NCI-H524 (cell line): ENCODE measurements around the gene PEPD.

Experiments used
- DNase-seq, 2 experiments: peaks; one replicate each; lab custom pipeline; 2025; lab: John Stamatoyannopoulos, UW

The PEPD gene

DNA sequence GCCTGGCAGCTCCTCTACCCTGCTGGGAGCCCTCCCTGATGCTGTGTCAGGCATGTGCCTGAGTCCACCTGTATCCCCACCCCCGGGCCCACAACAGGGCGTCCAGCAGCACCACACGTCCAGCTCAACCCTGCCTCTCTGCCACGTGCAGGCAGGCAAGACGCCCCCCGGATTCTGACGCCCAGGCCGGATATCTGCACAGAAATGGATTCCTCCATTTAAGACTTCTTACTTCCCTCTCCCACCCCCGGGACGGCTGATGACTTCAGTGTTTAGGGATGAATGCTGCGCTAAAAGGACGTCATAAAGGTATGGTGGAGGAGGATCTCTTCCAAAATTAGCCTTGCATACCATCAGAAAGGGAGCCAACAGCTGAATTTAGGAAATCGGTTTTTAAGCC is 10.2 kb downstream of the PEPD start:
- DNase-seq = no peak

DNA sequence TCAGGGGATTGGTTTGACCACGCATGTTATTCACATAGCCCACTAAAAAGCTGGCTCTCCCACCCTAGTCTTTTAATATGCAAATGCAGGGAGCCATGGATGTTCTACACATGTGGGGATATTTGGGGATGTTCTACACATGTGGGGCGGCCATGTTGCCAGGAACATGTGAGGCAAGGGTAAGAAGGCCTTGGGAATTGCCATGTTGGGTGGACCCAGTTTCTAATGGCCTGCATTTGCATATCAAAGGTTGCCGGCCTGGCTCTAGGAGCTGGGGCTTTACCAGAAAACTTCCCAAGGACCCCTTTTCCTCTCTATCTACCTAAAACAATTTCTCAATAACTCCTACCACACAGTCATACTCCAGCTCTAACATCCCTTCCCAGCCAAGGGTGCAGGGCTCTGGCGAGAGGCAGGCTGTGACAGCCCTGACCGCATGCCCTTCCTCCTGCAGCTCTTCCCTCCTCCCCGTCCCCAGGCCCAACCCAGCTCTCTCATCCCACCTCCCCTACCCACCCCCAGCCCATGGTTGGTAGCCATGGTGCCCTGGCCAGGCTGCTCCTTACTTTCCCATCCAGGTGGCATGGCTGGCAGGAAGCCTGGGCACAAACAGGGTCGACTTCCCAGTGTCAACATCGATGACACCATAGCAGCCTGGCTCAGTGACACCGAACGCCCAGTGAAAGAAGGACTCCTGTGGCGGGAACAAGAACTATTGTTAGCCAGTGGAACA is 11.0 kb downstream of the PEPD start:
- no peak for DNase-seq

DNA sequence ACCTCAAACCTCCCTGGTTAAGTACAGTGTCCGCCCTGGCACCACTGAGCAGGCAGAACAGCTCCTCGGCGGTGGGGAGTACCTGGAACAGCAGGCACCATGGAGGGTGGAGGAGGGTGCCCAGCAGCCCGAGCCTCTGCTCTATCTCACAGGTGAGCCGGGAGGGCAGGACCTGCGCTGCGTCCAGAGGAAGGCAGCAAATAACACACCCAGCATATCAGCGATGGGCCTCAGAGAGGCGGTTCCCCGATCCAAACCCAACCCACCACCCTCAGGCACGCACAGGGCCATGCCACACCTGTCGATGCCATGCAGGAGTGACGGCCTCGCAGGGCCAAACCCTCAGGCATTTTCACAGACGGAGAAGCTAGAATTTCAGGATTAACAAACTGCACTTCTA is 11.8 kb downstream of the PEPD start:
- no peak for DNase-seq

DNA sequence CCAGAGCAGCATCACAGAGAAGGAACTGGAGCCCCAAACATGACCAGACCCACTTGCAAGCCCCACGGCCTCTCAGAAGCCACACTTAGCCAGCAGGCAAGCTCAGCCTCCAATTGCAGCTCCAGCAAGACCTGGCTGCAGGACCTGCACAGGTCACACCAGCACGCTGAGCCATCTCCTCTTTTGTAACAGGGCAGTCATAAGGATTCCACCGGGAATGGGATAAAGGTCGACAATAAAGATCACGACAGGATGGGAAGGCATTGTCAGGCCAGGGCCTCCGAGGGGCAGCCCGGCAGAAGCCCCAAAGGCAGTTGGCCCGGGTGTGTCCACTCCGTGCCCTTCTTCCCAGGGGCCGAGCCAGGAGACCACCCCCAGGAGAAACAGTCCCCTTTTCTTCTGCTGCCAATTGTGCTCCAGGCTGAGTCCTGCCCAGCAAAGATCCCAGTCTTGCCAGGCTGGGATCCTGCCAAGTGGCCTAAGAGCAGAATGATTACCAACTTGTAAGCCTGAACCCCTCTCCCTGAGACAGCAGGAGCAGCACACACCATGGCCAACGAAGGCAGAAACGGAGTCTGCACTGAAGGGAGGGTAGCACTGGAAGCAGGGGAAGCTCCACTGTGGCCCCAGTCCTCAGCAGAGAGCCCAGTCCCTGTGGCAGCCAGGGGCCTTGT is 12.5 kb downstream of the PEPD start:
- no peak for DNase-seq

DNA sequence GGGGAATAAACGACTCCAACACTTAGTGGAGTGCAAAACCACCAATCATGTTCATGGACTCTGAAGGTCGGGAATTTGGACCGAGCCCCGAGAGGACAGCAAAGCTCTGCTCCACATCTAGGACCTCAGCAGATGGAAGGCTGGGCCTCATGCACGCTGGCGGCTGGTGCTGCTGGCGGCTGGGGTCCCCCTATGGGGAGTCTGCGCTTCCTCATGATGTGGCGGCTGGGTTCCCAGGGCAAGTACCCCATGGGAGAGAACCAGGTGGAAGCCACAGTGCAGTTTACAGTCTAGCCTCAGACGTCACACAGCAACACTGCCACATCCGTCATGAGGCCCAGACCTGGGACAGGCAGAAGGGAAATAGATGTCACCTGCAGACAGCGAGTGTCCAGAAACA is 13.2 kb downstream of the PEPD start:
- DNase-seq = no peak

DNA sequence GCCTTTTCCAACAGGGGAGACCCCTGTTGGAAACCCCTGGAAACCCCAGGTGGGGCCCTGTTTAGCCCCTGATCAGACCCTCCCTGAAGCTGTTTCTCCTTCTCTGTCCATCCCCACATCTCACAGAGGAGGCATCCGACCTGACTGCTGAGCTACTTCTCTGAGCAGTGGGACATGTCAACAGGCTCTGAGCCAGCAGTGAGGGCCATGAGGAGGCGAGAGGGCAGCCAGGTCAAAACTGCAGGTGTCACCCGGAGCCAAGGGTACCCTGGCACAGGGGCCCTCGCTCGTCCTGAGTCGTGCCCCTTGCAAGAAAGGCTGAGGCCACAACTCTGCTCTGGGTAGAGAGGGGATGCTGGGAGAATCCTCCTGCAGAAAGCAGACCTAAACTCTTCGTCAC is 13.6 kb downstream of the PEPD start:
- DNase-seq = no peak

DNA sequence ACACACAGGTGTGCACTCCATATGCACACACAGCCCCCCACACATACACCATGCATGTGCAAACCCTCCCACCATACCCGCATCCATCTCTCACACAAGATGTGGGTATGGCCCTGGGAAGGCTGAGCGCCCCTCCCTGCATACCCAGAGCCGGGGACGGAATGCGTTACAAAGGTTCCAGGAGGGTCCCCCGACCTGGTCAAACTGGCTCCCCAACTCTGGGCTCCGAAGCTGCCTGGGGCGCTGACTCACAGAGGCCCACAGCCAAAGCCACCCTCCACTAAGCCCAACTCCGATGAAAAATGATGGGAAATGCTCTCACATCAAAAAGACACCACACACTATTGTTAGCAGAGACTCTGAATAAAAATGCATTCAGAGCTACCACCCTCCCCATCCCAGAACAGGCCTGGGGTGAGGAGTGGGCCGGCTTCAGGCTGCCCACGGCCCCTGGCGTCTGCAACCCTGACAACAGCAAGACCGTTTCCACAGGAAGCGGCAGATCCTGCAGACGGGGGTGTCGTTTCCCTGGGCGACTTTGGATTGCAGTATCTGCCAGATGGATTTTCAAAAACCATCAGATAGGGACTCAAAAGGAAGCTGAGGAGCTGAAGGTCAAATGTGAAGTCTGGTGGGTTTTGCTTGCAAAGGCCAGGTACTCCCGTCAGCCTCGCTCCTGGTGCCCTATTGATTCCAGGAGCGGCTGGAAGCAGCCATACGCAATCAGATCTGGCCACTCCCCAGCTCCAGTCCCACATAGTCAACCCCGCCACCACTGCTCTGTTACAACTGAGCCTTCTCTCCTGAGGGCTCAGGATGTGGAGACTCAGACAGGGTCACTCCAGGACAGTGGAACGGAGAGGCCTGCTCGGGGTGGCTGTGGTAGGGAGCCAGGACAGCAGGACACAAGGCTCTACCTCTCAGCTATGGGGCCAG is 14.3 kb downstream of the PEPD start:
- no peak for DNase-seq

DNA sequence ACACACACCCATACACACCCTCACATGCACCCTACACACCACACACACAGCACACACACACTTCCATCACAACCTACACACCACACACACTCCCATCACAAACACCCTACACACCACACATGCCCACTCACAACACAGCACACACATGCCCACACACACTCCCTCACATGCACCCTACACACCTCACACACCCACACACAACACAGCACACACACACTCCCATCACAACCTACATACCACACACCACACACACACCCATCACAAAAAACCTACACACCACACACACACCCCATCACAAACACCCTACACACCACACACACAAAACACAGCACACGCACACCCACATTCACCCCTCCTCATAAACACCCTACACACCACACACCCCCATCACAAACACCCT is 15.1 kb downstream of the PEPD start:
- DNase-seq = no peak

DNA sequence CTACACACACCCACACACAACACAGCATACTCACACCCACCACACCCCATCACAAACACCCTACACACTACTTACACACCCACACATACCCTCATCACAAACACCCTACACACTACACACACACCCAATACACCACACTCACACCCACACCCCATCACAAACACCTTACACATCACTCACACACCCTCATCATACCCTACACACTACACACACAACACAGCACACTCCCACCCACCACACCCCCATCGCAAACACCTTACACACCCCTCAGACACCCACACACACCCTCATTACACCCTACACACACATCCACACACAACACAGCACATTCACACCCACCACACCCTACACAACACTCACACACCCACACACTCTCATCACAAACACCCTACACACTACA is 15.8 kb downstream of the PEPD start:
- DNase-seq = no peak

DNA sequence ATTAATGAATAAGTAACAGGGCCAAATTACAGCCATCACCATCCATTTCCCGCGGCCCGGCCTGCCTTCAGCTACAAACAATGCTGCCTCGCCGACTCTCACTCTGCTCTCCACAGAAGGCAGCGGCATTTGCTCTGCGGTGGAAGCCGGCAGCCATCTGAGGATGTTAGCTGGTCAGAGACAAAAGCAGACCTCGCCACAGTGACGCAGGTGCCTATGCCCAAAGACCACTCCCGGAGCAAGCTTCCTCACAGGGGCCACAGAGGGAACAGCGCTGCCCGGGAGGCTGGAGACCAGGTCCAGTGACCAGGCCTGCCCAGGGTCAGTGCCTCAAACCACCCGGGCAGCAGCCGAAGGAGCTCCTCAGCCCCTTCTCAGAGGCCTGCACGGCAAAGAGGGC is 16.4 kb downstream of the PEPD start:
- DNase-seq = no peak

DNA sequence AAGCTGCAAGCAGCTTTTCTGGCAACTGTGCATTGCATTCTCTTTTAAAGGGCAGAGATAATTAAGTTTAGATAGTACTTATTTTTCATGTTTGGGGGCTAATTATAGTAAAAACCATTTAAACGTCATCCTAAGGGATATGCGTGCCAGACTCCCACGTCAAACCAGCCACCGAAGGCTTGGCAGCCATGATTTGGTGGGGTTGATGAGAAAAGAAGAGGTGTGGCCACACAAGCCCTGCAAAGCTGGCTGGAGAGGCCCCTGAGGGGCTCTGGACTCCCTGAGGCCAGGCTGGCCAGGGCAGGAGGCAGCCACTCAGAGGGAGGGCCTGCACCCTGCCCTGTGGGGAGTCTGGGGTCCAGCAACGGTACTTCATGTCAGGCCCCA is 17.5 kb downstream of the PEPD start:
- DNase-seq = no peak

DNA sequence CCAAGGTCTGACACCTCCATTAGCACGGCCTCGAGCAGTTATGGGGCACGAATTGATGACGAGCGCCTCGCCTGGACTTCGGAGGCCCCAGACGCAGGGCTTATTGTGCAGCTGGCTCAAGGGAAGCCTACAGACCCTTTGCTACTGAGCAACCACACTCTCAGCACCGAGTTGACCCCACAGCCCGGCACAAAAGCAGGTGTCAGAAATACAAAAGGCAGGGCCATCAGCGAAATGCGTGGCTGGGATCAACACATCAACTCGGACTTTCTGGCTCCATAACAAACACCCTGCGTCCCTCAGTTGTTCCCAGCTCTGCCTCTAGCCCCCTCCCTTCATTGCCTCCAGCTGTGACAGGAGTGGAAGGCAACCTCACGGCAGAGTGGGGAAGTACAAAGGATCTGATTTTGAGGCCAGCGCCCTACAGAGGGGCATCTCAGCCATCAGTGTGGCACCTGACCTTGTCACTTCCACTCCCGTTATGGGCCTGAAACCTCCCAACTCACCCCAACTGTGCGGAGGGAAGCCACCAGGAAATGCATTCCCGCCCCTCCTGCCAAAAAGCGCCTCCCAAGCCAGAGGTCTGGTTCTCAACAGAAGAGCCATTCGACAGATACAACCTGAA is 18.0 kb downstream of the PEPD start:
- no peak for DNase-seq

DNA sequence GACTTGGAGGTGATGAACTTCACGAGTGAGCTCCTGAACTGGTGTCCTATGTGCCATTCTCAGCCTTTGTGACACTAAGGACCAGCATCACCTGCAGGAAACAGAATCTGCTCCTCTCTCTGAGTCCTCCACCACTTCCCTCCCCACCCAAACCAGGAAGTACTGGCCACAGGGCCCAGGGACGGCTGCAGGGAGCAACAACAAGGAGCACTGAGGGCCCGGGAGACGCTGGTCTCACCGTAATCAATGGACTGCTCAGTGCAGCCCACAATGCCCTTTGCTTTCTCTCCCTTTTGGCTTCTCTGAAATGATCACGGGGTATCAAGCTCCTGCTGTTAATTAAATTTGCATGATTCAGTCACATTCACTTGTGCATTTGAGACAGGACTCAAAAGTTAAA is 18.6 kb downstream of the PEPD start:
- no peak for DNase-seq

DNA sequence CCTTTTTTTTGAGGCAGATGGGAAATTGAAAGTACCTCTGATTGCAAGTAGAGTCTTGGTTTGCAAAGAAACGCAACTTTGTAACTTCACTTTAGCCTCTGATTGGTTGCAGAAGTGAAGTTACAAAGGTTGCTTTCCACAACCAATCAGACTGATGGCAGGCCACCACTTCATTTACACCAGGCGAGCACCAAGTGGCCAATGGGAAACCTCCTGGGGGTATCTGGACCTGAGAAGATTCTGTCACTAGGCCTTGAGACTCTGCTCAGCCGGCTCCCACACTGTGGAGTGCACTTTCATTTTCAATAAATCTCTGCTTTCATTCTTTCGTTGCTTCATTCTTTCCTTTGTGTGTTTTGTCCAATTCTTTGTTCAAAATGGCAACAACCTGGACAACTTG is 19.1 kb downstream of the PEPD start:
- DNase-seq = no peak

DNA sequence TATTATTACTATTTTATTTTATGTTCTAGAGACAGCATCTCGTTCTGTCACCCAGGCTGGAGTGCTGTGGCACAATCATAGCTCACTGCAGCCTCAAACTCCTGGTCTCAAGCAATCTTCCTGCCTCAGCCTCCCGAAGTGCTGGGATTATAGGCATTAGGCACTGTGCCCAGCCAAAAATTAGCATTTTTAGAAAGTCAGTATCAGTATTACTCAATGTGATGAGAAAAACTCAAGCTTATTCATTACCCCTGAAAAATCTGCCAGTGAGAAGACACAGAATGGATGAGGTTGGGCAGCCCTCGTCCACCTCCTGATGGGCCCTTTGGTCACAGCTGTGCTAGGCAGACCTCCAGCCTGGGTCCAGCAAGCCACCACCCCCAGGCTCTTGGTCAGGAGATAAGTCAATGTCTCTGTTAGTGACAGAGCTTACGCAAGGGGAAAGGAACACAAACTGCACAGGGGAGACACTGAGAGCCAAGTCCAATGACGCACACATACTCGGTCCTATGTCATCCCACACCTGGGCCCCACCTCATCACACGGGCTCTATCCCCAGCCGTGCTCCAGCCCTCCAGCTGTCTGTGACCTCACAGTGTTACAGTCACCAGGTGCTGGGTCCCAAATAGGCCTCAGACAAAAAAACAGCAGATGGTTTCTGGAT is 19.8 kb downstream of the PEPD start:
- peak in 1 of 2 experiments; percentile 23 for DNase-seq

DNA sequence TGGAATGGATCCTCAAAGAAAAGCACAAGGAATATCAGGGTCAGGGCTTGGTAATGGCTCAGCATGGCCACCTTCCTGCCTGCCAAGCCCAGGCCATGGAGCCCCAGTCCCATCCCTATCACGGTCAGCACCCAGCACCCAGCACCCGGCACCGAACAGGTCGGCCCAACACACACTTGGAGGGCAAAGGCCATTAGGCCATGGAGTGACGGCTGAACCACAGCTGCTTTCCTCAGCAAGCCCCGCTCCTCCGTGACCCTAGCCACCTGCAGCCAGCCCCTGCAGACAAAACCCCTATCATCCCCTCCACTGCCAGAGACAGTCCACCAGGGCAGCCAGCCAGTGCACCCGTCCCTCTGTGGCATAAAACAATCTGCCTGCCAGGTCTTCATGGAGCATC is 20.6 kb downstream of the PEPD start:
- DNase-seq = no peak

DNA sequence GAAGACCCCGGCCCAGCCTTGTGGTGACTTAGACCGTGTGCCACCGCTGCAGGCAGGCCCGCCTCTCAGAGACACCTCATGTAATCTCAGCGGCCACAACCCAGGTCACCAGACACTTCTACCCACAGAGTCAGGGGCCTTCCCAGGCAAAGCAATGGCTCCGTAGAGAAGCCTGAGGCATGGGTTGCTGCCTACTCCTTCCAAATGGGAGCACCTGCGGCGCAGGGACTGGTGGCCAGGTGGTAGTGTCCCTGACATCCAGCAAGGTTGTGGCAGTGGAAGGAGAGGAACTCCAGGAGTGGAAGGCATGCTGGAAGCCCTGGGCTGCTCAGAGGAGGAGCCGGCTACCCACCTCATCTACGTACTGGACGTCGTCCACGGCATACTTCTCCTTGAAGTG is 21.0 kb downstream of the PEPD start:
- no peak for DNase-seq

DNA sequence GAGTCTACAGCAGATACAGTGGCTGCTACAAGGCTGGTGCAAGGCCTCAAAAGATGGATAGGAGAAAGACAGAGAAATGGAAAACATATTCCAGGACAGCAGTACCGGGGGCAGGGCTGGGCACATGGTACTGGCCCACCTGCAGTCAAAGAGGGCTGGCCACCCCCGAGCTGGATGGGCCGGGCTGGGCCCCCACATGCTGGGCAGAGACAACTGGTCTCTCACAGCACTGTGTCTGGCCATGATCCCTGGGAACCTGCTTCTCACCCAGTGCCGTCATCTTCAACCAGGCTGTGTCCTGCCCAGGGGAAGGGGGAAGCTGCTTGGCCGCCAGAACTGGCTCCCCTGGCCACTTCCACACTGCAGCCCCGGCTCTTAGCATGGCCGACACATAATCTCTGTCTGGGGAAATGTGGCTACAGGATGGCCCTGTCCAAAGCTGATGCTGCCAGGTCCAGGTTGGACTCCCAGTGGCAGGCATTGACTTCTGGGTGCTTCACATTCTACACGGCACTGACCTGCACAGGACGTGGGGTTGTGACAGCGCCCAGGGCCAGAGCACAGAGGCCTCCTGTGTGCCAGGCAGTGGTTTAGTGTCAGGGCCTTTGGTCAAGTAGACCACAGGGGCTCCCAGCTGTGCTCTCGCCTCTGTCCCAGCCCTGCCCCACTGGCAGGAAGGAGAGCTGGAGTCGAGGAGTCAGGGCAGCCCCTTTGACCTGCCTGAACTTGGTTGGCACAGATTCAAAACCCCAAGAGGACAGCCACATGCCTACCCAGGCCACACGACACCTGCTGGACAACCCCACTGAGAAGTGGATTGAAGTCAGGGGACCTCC is 21.7 kb downstream of the PEPD start:
- DNase-seq = no peak

DNA sequence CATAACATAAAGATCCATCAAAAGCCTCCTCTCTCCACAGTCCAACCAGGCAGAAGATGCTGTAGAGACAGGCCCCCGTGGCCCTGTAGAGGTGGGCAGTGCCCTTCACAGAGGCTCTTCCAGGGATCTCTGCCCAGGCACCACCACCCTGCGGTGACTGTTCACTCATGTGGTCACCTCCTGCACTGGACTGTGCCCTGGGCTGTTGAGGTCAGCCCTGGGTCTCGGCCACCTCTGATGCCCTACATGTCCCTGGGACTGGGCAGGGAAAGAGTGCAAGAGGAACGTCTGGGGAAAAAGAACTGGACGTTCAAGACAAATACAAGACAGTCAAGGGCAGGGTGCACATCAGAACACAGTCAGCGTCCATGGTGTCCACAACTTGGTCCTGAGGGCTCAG is 22.3 kb downstream of the PEPD start:
- no peak for DNase-seq

DNA sequence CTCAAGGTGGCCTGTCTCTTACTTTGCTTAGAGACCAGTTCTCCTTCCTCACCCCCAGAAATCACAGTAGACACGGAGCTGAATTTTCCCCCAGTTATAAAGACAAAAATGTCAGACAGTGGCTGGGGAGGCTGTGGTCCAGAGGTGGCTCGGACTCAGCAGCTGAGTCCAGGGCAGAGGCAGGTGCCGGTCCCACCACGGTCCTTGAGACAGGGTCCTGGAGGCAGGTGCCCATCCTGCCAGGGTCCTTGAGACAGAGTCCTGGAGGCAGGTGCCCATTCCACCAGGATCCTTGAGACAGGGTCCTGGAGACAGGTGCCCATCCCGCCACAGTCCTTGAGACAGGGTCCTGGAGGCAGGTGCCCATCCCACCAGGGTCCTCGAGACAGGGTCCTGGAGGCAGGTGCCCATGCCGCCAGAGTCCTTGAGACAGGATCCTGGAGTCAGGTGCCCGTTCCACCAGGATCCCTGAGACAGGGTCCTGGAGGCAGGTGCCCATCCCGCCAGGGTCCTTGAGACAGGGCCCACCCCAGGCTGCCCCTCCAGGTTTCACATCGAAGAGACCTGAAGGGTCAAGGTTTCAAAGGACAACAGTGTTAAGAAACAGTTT is 23.1 kb downstream of the PEPD start:
- DNase-seq = no peak

DNA sequence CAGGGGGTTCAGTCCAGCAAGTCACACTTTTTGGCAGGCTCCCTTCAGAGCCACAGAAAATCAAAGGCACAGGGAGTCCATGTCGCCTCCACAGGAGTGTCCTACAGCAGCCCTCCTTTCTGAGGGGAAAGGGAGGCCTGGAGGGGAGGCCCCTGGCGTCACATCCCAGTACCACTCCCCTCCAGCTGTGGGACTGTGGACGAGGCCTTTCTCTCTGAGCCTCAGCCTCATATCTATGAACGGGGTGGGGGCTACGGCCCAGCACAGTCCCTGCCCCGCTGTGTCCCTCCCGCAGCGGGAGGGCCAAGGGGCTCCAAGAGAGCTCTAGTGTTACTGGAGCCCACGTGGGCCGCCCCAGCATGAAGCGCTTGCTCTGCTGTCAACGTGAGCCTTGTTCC is 23.8 kb downstream of the PEPD start:
- DNase-seq = no peak
